Measurements from ENCODE around the gene PRKN.

DNA sequence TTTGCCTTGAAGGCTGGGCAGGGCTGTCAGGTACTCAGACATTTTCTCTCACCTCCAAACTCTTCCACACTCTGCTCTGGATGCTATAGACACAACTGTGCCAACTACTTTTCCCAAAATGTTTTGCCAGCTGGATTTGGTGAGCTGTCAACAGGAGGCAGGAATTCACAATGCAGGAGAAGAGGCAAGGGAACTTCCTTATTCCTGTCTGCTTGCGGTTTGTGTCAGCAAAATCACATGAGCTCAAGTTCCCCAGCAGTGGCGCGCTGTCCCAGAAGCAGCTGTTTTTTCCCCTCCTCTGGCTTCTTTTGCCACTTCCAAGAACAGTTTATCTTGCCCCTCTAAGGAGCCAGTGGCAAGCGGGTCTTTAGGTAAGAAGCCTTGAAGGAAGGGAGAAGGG lies 608.2 kb downstream of the PRKN start:
- TF ChIP-seq, protein P1, sequence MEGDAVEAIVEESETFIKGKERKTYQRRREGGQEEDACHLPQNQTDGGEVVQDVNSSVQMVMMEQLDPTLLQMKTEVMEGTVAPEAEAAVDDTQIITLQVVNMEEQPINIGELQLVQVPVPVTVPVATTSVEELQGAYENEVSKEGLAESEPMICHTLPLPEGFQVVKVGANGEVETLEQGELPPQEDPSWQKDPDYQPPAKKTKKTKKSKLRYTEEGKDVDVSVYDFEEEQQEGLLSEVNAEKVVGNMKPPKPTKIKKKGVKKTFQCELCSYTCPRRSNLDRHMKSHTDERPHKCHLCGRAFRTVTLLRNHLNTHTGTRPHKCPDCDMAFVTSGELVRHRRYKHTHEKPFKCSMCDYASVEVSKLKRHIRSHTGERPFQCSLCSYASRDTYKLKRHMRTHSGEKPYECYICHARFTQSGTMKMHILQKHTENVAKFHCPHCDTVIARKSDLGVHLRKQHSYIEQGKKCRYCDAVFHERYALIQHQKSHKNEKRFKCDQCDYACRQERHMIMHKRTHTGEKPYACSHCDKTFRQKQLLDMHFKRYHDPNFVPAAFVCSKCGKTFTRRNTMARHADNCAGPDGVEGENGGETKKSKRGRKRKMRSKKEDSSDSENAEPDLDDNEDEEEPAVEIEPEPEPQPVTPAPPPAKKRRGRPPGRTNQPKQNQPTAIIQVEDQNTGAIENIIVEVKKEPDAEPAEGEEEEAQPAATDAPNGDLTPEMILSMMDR (IDR thresholded peaks at IDR 0.05; ENCODE audit: poor library complexity): no peak
- TF ChIP-seq EZH2phosphoT487 (IDR thresholded peaks at IDR 0.05; ENCODE audit: low read depth, severe bottlenecking, unreplicated experiment): no peak
- TF ChIP-seq EZH2 (IDR thresholded peaks at IDR 0.05; ENCODE audit: borderline replicate concordance): no peak
